ENCODE results near the gene BMPR1A. TPM values are rescaled to one million over a fixed set of nuclear protein-coding genes. Genes with fewer than 3 reads are reported as not detected.

Gene BMPR1A
- total and polyA plus RNA-seq, 4 donors, result 2.2 to 16.0 (median 8.9) TPM

DNA sequence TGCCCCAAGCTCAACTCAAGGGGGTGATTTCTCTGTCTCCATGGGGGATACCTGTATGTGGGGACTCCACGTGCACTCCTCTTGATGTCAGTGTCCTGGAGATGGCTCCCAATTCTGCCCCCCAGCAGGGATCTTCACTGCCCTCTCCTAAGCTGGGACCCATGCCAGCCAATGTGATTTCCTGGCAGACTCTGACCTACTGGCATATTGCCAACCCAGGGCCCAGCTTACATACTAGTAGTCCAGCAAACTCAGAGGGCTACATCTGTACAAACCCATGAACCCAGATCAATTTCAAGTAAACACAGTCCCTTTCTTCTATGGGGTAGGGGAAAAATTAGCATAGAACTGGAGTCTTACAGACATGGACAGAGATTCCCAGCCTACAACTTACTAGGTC, 26.2 kb upstream of the BMPR1A start:
- Histone ChIP-seq H3K4me1 (ENCODE audit: control insufficient read depth in 4 of 4, insufficient read depth in 4 of 4, low read length in 3 of 4) (peaks cover 8 to 22% (median 17%) of the 10 kb centered on the region in 4 donors), H3K9me3 (ENCODE audit: control insufficient read depth in 4 of 4, low read length in 3 of 4) (no peaks in the 10 kb centered on the region), H3K27ac (ENCODE audit: low read depth in 1 of 2, low read length in 2 of 2) (no peak overlapping the region), H3K27me3 (ENCODE audit: control insufficient read depth in 4 of 4, insufficient read depth in 4 of 4, low read length in 3 of 4) (no peaks in the 10 kb centered on the region), H3K36me3 (ENCODE audit: control insufficient read depth in 4 of 4, insufficient read depth in 3 of 4, low read depth in 1 of 4, low read length in 3 of 4) (no peaks in the 10 kb centered on the region), H3K4me3 (ENCODE audit: low read depth in 1 of 3, low read length in 3 of 3) (no peak overlapping the region), H3K9ac (ENCODE audit: low read depth in 1 of 2, low read length in 2 of 2) (no peak overlapping the region)
- WGBS, result 89% methylated on average over 1 of the region's 1 CpG
- TF ChIP-seq, protein P1, sequence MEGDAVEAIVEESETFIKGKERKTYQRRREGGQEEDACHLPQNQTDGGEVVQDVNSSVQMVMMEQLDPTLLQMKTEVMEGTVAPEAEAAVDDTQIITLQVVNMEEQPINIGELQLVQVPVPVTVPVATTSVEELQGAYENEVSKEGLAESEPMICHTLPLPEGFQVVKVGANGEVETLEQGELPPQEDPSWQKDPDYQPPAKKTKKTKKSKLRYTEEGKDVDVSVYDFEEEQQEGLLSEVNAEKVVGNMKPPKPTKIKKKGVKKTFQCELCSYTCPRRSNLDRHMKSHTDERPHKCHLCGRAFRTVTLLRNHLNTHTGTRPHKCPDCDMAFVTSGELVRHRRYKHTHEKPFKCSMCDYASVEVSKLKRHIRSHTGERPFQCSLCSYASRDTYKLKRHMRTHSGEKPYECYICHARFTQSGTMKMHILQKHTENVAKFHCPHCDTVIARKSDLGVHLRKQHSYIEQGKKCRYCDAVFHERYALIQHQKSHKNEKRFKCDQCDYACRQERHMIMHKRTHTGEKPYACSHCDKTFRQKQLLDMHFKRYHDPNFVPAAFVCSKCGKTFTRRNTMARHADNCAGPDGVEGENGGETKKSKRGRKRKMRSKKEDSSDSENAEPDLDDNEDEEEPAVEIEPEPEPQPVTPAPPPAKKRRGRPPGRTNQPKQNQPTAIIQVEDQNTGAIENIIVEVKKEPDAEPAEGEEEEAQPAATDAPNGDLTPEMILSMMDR (IDR thresholded peaks at IDR 0.05; ENCODE audit: low read depth, low read length, missing input control), result no peak
- peak; percentile 20 to 37 for TF ChIP-seq JUND (IDR thresholded peaks at IDR 0.05)
- TF ChIP-seq EGR1 (IDR thresholded peaks at IDR 0.05; ENCODE audit: low read depth in 2 of 2), result no peak
- no peak for TF ChIP-seq GABPA (IDR thresholded peaks at IDR 0.05 in 1 of 2, conservative IDR thresholded peaks at IDR 0.05 in 1 of 2)
- TF ChIP-seq HNF4G (IDR thresholded peaks at IDR 0.05), result no peak
- TF ChIP-seq ATF3 (IDR thresholded peaks at IDR 0.05), result no peak
- peak; percentile 57 to 58 for TF ChIP-seq RXRA (IDR thresholded peaks at IDR 0.05)
- no peak for TF ChIP-seq YY1 (IDR thresholded peaks at IDR 0.05)
- TF ChIP-seq, protein P2, sequence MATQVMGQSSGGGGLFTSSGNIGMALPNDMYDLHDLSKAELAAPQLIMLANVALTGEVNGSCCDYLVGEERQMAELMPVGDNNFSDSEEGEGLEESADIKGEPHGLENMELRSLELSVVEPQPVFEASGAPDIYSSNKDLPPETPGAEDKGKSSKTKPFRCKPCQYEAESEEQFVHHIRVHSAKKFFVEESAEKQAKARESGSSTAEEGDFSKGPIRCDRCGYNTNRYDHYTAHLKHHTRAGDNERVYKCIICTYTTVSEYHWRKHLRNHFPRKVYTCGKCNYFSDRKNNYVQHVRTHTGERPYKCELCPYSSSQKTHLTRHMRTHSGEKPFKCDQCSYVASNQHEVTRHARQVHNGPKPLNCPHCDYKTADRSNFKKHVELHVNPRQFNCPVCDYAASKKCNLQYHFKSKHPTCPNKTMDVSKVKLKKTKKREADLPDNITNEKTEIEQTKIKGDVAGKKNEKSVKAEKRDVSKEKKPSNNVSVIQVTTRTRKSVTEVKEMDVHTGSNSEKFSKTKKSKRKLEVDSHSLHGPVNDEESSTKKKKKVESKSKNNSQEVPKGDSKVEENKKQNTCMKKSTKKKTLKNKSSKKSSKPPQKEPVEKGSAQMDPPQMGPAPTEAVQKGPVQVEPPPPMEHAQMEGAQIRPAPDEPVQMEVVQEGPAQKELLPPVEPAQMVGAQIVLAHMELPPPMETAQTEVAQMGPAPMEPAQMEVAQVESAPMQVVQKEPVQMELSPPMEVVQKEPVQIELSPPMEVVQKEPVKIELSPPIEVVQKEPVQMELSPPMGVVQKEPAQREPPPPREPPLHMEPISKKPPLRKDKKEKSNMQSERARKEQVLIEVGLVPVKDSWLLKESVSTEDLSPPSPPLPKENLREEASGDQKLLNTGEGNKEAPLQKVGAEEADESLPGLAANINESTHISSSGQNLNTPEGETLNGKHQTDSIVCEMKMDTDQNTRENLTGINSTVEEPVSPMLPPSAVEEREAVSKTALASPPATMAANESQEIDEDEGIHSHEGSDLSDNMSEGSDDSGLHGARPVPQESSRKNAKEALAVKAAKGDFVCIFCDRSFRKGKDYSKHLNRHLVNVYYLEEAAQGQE (IDR thresholded peaks at IDR 0.05), result no peak
- peak; percentile 26 for TF ChIP-seq SP1 (IDR thresholded peaks at IDR 0.05)
- TF ChIP-seq HNF4A (conservative IDR thresholded peaks at IDR 0.05), result peak; percentile 62 to 72
- TF ChIP-seq FOXA2 (IDR thresholded peaks at IDR 0.05), result peak; percentile 35
- no peak for TF ChIP-seq TAF1 (conservative IDR thresholded peaks at IDR 0.05)
- no peak for TF ChIP-seq MAX (IDR thresholded peaks at IDR 0.05)
- peak; percentile 21 for TF ChIP-seq RAD21 (IDR thresholded peaks at IDR 0.05)
- TF ChIP-seq, protein P3, sequence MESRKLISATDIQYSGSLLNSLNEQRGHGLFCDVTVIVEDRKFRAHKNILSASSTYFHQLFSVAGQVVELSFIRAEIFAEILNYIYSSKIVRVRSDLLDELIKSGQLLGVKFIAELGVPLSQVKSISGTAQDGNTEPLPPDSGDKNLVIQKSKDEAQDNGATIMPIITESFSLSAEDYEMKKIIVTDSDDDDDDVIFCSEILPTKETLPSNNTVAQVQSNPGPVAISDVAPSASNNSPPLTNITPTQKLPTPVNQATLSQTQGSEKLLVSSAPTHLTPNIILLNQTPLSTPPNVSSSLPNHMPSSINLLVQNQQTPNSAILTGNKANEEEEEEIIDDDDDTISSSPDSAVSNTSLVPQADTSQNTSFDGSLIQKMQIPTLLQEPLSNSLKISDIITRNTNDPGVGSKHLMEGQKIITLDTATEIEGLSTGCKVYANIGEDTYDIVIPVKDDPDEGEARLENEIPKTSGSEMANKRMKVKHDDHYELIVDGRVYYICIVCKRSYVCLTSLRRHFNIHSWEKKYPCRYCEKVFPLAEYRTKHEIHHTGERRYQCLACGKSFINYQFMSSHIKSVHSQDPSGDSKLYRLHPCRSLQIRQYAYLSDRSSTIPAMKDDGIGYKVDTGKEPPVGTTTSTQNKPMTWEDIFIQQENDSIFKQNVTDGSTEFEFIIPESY (IDR thresholded peaks at IDR 0.05), result no peak
- peak; percentile 28 for TF ChIP-seq NR2F2 (IDR thresholded peaks at IDR 0.05)
- TF ChIP-seq FOXA1 (IDR thresholded peaks at IDR 0.05), result no peak
- peak; percentile 69 for DNase-seq (ENCODE audit: low spot score)
